HG03558 (cell line): ENCODE data around the gene MARK1.

ENCODE experiments used
- ATAC-seq: cut with Tn5 transposase; IDR thresholded peaks from one replicate; pipeline ENCODE4 v1.9.1; 2021; ENCODE audit warnings: moderate number of reproducible peaks; ENCODE audit not compliant: unreplicated experiment; ENCODE audit errors: extremely low read depth

The MARK1 gene

GRCh38 chr1:220527908-220528678 is at the start of gene MARK1:
MARK1 (plus strand) TSS chr1:220528136; CDS start chr1:220528823, 687 bp downstream.
- ATAC-seq = peak; percentile 34

GRCh38 chr1:220483700-220484099 is 44.2 kb upstream of the MARK1 start:
- no peak for ATAC-seq

GRCh38 chr1:220484135-220484534 is 43.8 kb upstream of the MARK1 start:
- ATAC-seq = no peak

- ATAC-seq = no peak
These were observed 42.8 kb upstream of the MARK1 start for GRCh38 chr1:220485131-220485530.

- ATAC-seq = no peak
These were observed 42.1 kb upstream of the MARK1 start for GRCh38 chr1:220485791-220486190.

- ATAC-seq = no peak
These were observed 40.6 kb upstream of the MARK1 start for GRCh38 chr1:220487297-220487820.

- ATAC-seq = no peak
These were observed 36.0 kb upstream of the MARK1 start for GRCh38 chr1:220491891-220492290.

GRCh38 chr1:220497220-220497947 is 30.6 kb upstream of the MARK1 start:
- ATAC-seq = no peak

GRCh38 chr1:220498188-220498587 is 29.7 kb upstream of the MARK1 start:
- ATAC-seq = no peak

GRCh38 chr1:220500372-220500771 is 27.6 kb upstream of the MARK1 start:
- no peak for ATAC-seq

GRCh38 chr1:220504329-220504728 is 23.6 kb upstream of the MARK1 start:
- no peak for ATAC-seq

GRCh38 chr1:220507085-220507484 is 20.9 kb upstream of the MARK1 start:
- no peak for ATAC-seq

GRCh38 chr1:220511179-220511578 is 16.8 kb upstream of the MARK1 start:
- ATAC-seq = no peak

GRCh38 chr1:220511785-220512184 is 16.2 kb upstream of the MARK1 start:
- no peak for ATAC-seq

- no peak for ATAC-seq
These were observed 14.1 kb upstream of the MARK1 start for GRCh38 chr1:220513834-220514233.

- no peak for ATAC-seq
These were observed 13.7 kb upstream of the MARK1 start for GRCh38 chr1:220514256-220514655.

GRCh38 chr1:220516014-220516721 is 11.8 kb upstream of the MARK1 start:
- no peak for ATAC-seq

GRCh38 chr1:220516722-220517042 is 11.3 kb upstream of the MARK1 start:
- ATAC-seq = no peak

GRCh38 chr1:220521778-220522177 is 6.2 kb upstream of the MARK1 start:
- ATAC-seq = no peak

- no peak for ATAC-seq
These were observed 1.6 kb upstream of the MARK1 start for GRCh38 chr1:220526294-220526693.
